Astrocyte (in vitro differentiated cells and primary cell): Measurements from ENCODE around the gene BCL2. TPM values are rescaled to one million over a fixed set of nuclear protein-coding genes. Genes with fewer than 3 reads are reported as not detected.

Source experiments
- DNase-seq: peaks from one replicate; pipeline ENCODE4 v3.0.0-alpha.2; 2010; ENCODE audit warnings: low read depth
- FAIRE-seq: peaks from 2 replicates; lab custom pipeline; 2011; peaks lifted over from hg19 to GRCh38; lab: Jason Lieb, UNC
- H2AFZ ChIP-seq: 2 replicates; pipeline ENCODE4 v1.6.0; 2012; ENCODE audit warnings: low read depth, low read length, inconsistent platforms
- H3K27ac ChIP-seq: 2 replicates; pipeline ENCODE4 v1.5.1; 2011; ENCODE audit warnings: low read depth, low read length, inconsistent platforms
- H3K27me3 ChIP-seq: 2 replicates; pipeline ENCODE4 v1.6.0; 2011; ENCODE audit warnings: low read length, inconsistent platforms; ENCODE audit not compliant: insufficient read depth
- H3K36me3 ChIP-seq: 2 replicates; pipeline ENCODE4 v1.5.1; 2011; ENCODE audit warnings: low read length, inconsistent platforms; ENCODE audit not compliant: insufficient read depth
- H3K4me1 ChIP-seq: 2 replicates; pipeline ENCODE4 v1.5.1; 2011; ENCODE audit warnings: low read length, inconsistent platforms; ENCODE audit not compliant: insufficient read depth
- H3K4me2 ChIP-seq: 2 replicates; pipeline ENCODE4 v1.6.0; 2012; ENCODE audit warnings: low read length, inconsistent platforms
- H3K4me3 ChIP-seq: 2 replicates; pipeline ENCODE4 v1.5.1; 2011; ENCODE audit warnings: low read depth, mild to moderate bottlenecking, low read length, inconsistent platforms; ENCODE audit not compliant: insufficient read depth
- H3K79me2 ChIP-seq: 2 replicates; pipeline ENCODE4 v1.6.0; 2012; ENCODE audit warnings: mild to moderate bottlenecking, low read length, inconsistent platforms; ENCODE audit not compliant: insufficient read depth
- H3K9ac ChIP-seq: 2 replicates; pipeline ENCODE4 v1.6.0; 2012; ENCODE audit warnings: mild to moderate bottlenecking, low read length, inconsistent platforms
- H3K9me3 ChIP-seq: 2 replicates; pipeline ENCODE4 v1.5.1; 2012; ENCODE audit warnings: low read depth, mild to moderate bottlenecking, low read length, inconsistent platforms; ENCODE audit not compliant: insufficient read depth
- H4K20me1 ChIP-seq: 2 replicates; pipeline ENCODE4 v1.6.0; 2012; ENCODE audit warnings: low read length, inconsistent platforms; ENCODE audit not compliant: insufficient read depth
- H3K27ac Mint-ChIP-seq: one replicate; pipeline ENCODE4 v1.8.0; 2021; ENCODE audit warnings: mild to moderate bottlenecking, mixed read lengths; ENCODE audit not compliant: unreplicated experiment
- H3K27me3 Mint-ChIP-seq: one replicate; pipeline ENCODE4 v1.8.0; 2021; ENCODE audit warnings: low read depth, mixed read lengths; ENCODE audit not compliant: unreplicated experiment
- H3K36me3 Mint-ChIP-seq: one replicate; pipeline ENCODE4 v1.8.0; 2021; ENCODE audit warnings: low read depth, mixed read lengths; ENCODE audit not compliant: unreplicated experiment
- H3K4me1 Mint-ChIP-seq: one replicate; pipeline ENCODE4 v1.8.0; 2021; ENCODE audit warnings: low read depth, mixed read lengths; ENCODE audit not compliant: unreplicated experiment
- H3K4me3 Mint-ChIP-seq: one replicate; pipeline ENCODE4 v1.8.0; 2021; ENCODE audit warnings: mild to moderate bottlenecking, moderate library complexity, mixed read lengths; ENCODE audit not compliant: unreplicated experiment
- H3K9me3 Mint-ChIP-seq: one replicate; pipeline ENCODE4 v1.8.0; 2021; ENCODE audit warnings: mild to moderate bottlenecking, mixed read lengths; ENCODE audit not compliant: unreplicated experiment
- CTCF ChIP-seq: IDR thresholded peaks from 2 replicates; pipeline ENCODE4 v1.5.1; 2011; ENCODE audit warnings: low read depth, mild to moderate bottlenecking, inconsistent platforms, low read length, moderate library complexity; ENCODE audit not compliant: insufficient read depth
- EZH2 ChIP-seq: IDR thresholded peaks from 2 replicates; pipeline ENCODE4 v1.6.1; 2012; ENCODE audit warnings: mild to moderate bottlenecking, low read length, inconsistent platforms; ENCODE audit not compliant: insufficient read depth
- total RNA-seq: library from RNA; stranded (reverse); gene quantifications from 2 replicates; pipeline ENCODE4 v1.2.1, GENCODE V29; 2021

The BCL2 gene
- total RNA-seq, 1 donor from 2014 or later = 1.7 TPM

GRCh38 chr18:63087421-63088230 is 231.9 kb downstream of the BCL2 start:
- no peak overlapping the region for H3K9ac ChIP-seq
- no peaks in the 10 kb centered on the region for H3K9me3 ChIP-seq
- DNase-seq (no peak), FAIRE-seq (no peak)
- no peak overlapping the region for H3K4me3 Mint-ChIP-seq
- H3K36me3 Mint-ChIP-seq = no peaks in the 10 kb centered on the region
- no peak overlapping the region for H3K4me3 ChIP-seq
- H3K27me3 ChIP-seq = no peaks in the 10 kb centered on the region
- H3K27ac ChIP-seq = no peak overlapping the region
- no peak overlapping the region for H3K27ac Mint-ChIP-seq
- H3K9me3 Mint-ChIP-seq = peaks cover 1% of the 10 kb centered on the region
- H4K20me1 ChIP-seq = no peaks in the 10 kb centered on the region
- no peak overlapping the region for H3K4me2 ChIP-seq
- H3K79me2 ChIP-seq = no peaks in the 10 kb centered on the region
- TF ChIP-seq EZH2 (no peak), CTCF (no peak)
- H3K27me3 Mint-ChIP-seq = peaks cover 10% of the 10 kb centered on the region
- no peaks in the 10 kb centered on the region for H3K4me1 Mint-ChIP-seq
- no peaks in the 10 kb centered on the region for H3K4me1 ChIP-seq
- H2AFZ ChIP-seq = no peak overlapping the region
- H3K36me3 ChIP-seq = no peaks in the 10 kb centered on the region

- Histone ChIP-seq H3K9me3 (no peaks in the 10 kb centered on the region), H3K27me3 (peaks cover 2% of the 10 kb centered on the region), H3K79me2 (no peaks in the 10 kb centered on the region), H3K4me2 (no peak overlapping the region), H3K27ac (no peak overlapping the region), H3K4me1 (no peaks in the 10 kb centered on the region), H3K9ac (no peak overlapping the region), H3K4me3 (no peak overlapping the region), H2AFZ (no peak overlapping the region), H3K36me3 (no peaks in the 10 kb centered on the region), H4K20me1 (no peaks in the 10 kb centered on the region)
- H3K4me1 Mint-ChIP-seq = no peaks in the 10 kb centered on the region
- H3K27me3 Mint-ChIP-seq = peaks cover 11% of the 10 kb centered on the region
- DNase-seq (no peak), FAIRE-seq (no peak)
- TF ChIP-seq EZH2 = no peak
- TF ChIP-seq CTCF = no peak
- peaks cover 1% of the 10 kb centered on the region for H3K36me3 Mint-ChIP-seq
- peaks cover 4% of the 10 kb centered on the region for H3K9me3 Mint-ChIP-seq
- no peak overlapping the region for H3K27ac Mint-ChIP-seq
- H3K4me3 Mint-ChIP-seq = no peak overlapping the region
Measured at GRCh38 chr18:63085611-63086010, 234.0 kb downstream of the BCL2 start.

- H3K27ac ChIP-seq = no peak overlapping the region
- H3K9me3 ChIP-seq = no peaks in the 10 kb centered on the region
- H2AFZ ChIP-seq = no peak overlapping the region
- no peaks in the 10 kb centered on the region for H3K79me2 ChIP-seq
- H3K27me3 ChIP-seq = peaks cover 2% of the 10 kb centered on the region
- Mint-ChIP-seq H3K27me3 (peaks cover 6% of the 10 kb centered on the region), H3K4me3 (no peak overlapping the region), H3K9me3 (peaks cover 8% of the 10 kb centered on the region), H3K27ac (no peak overlapping the region), H3K36me3 (peaks cover 2% of the 10 kb centered on the region), H3K4me1 (no peaks in the 10 kb centered on the region)
- TF ChIP-seq EZH2 (no peak), CTCF (no peak)
- no peaks in the 10 kb centered on the region for H3K36me3 ChIP-seq
- H3K9ac ChIP-seq = no peak overlapping the region
- no peak for FAIRE-seq
- no peak overlapping the region for H3K4me3 ChIP-seq
- H3K4me1 ChIP-seq = no peaks in the 10 kb centered on the region
- DNase-seq = no peak
- no peak overlapping the region for H3K4me2 ChIP-seq
- H4K20me1 ChIP-seq = no peaks in the 10 kb centered on the region
Measured at GRCh38 chr18:63084219-63084618, 235.3 kb downstream of the BCL2 start.
